Psoas muscle (tissue), 8 donors: Measurements from ENCODE around the gene SLC22A8. TPM values are rescaled to one million over a fixed set of nuclear protein-coding genes. Genes with fewer than 3 reads are reported as not detected.
"Not testable (repeated sequence)": the region's sequence is repeated elsewhere in the genome, so short reads cannot be mapped to it uniquely, and the experiment has no call there.

Experiments
- ATAC-seq, 4 donors: fragments of 200-7000 bp; cut with Tn5 transposase; one replicate each; pipeline ENCODE4 v1.9.1; 2020; ENCODE audit warnings: moderate library complexity in 3 of 4, mild to moderate bottlenecking in 2 of 4
- DNase-seq, 2 donors: peaks; one replicate each; pipeline ENCODE4 v3.0.0-alpha.2; 2020
- H3K27ac ChIP-seq: fragments of 200-600 bp; one replicate; pipeline ENCODE4 v1.8.0; 2022
- H3K27me3 ChIP-seq, 3 donors: fragments of 200-600 bp in 1 of 3; one replicate each; pipeline versions ENCODE4 v1.6.1 to v1.8.0; 2013 to 2022; ENCODE audit warnings: low read length in 2 of 3, mild to moderate bottlenecking in 2 of 3, moderate library complexity in 1 of 3; ENCODE audit not compliant: insufficient read depth in 3 of 3
- H3K36me3 ChIP-seq, 2 donors: fragments of 200-600 bp in 1 of 2; one replicate each; pipeline versions ENCODE4 v1.6.1 to v1.8.0; 2013 to 2022; ENCODE audit warnings: low read depth in 1 of 2, mild to moderate bottlenecking in 1 of 2, moderate library complexity in 1 of 2; ENCODE audit not compliant: insufficient read depth in 1 of 2
- H3K4me1 ChIP-seq: fragments of 200-600 bp; one replicate; pipeline ENCODE4 v1.8.0; 2022
- H3K4me3 ChIP-seq: fragments of 200-600 bp; one replicate; pipeline ENCODE4 v1.8.0; 2022; ENCODE audit warnings: mild to moderate bottlenecking
- H3K9me3 ChIP-seq: fragments of 200-600 bp; one replicate; pipeline ENCODE4 v1.8.0; 2022
- WGBS, 3 donors: extraction: QIAGEN DNeasy Blood & Tissue Kit; methylation state at CpG; one replicate each; pipeline versions ENCODE4 v1.1.6 to v1.1.7; 2013; 5-methylcytosine and 5-hydroxymethylcytosine counted together
- intact Hi-C, 2 donors: fragments of 100-400 bp; cut with DNase I; formaldehyde crosslinking; loops; one replicate each; pipeline versions ENCODE4 v1.11.0 to v1.14.2; 2022
- long read RNA-seq, 2 donors: library from polyadenylated mRNA; unstranded; transcript quantifications; one replicate each; pipeline ENCODE4 v2.0.0, GENCODE V29; 2021
- polyA plus RNA-seq, 3 donors: library from polyadenylated mRNA; stranded (reverse); fragments of 200-250 nt; gene quantifications; one replicate each; pipeline ENCODE4 v1.2.3, GENCODE V29; 2013
- total RNA-seq, 4 donors: library from RNA; stranded (reverse); fragmentation: NEBNext Ultra II Directional in 2 of 4; extraction: Animal tissue kit (Norgen Biotek cat#: 25700) in 2 of 4; gene quantifications; one replicate each; pipeline versions ENCODE4 v1.2.1 to v1.2.4, GENCODE V29; 2021 to 2023
- TF ChIP-seq, protein P1 (sequence below): fragments of 200-600 bp; IDR thresholded peaks from one replicate; pipeline ENCODE4 v1.8.0; 2022; ENCODE audit warnings: antibody characterized with exemption
- donor health status: healthy with polysubstance abuse.
- donor health status: DM: no; HTN: no; CAD: no; lungs with moderate emphysema.
- donor health status: Bipolar disorder and iron deficiency.
- donor health status: healthy.
- donor health status: DM: yes; HTN: yes; CAD: no.
- donor health status: DM: no; HTN: no; CAD: no.
- donor health status: DM: no; HTN: no; CAD: no.
- donor health status: DM: yes; HTN: yes; CAD: no.

SLC22A8 gene, protein sequence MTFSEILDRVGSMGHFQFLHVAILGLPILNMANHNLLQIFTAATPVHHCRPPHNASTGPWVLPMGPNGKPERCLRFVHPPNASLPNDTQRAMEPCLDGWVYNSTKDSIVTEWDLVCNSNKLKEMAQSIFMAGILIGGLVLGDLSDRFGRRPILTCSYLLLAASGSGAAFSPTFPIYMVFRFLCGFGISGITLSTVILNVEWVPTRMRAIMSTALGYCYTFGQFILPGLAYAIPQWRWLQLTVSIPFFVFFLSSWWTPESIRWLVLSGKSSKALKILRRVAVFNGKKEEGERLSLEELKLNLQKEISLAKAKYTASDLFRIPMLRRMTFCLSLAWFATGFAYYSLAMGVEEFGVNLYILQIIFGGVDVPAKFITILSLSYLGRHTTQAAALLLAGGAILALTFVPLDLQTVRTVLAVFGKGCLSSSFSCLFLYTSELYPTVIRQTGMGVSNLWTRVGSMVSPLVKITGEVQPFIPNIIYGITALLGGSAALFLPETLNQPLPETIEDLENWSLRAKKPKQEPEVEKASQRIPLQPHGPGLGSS
- total RNA-seq: not detected
- not detected for polyA plus RNA-seq
- long read RNA-seq, donor 1: 0 reads
- long read RNA-seq, donor 2: 0 reads

DNA sequence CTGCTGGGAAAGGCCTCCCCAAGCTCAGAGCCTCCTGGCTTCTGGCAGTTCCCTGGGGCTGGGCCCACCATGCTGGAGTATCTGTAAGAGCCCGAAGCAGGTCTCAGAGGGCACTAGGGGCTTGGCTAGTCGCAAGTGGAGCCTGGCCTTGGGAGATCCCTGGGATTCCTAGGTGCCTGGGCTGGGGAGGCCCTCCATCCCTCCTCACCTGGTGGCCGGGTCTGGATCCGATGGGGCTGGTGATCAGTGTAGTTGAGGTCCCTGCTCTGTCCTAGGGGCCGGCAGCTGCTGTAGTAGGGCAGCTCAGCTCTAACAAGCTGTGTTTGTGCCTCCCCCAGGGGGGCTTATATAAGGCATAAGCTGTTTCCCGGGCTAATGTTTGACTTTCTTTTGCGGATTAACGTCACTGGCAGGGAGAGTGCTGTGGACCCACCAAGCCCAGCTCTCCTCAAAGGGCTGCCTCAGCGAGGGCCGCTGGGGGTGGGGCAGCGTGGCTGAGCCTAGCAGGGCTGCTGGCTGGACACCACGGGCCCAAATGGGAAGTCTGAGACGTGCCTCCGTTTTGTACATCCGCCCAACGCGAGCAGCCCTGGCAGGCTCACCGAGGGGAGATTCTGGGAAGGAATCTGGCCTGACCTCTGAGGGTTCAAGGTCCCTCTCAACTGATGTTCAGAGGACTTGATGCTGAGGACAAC, at the start of gene SLC22A8:
Gene SLC22A8 (minus strand): TSS at position 321 of the 695 bp plus-strand sequence. CDS start 883 bp downstream, outside the sequence.
- TF ChIP-seq, protein P1, sequence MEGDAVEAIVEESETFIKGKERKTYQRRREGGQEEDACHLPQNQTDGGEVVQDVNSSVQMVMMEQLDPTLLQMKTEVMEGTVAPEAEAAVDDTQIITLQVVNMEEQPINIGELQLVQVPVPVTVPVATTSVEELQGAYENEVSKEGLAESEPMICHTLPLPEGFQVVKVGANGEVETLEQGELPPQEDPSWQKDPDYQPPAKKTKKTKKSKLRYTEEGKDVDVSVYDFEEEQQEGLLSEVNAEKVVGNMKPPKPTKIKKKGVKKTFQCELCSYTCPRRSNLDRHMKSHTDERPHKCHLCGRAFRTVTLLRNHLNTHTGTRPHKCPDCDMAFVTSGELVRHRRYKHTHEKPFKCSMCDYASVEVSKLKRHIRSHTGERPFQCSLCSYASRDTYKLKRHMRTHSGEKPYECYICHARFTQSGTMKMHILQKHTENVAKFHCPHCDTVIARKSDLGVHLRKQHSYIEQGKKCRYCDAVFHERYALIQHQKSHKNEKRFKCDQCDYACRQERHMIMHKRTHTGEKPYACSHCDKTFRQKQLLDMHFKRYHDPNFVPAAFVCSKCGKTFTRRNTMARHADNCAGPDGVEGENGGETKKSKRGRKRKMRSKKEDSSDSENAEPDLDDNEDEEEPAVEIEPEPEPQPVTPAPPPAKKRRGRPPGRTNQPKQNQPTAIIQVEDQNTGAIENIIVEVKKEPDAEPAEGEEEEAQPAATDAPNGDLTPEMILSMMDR: no peak
- H3K27me3 ChIP-seq: peaks cover 0 to 8% (median 3%) of the 10 kb centered on the region in 3 donors
- no peak within 1 kb of the TSS for H3K27ac ChIP-seq
- no peaks in the 10 kb centered on the region for H3K36me3 ChIP-seq
- H3K4me3 ChIP-seq: no peak within 1 kb of the TSS
- DNase-seq (no peak), ATAC-seq (no peak)
- no peaks in the 10 kb centered on the region for H3K9me3 ChIP-seq
- H3K4me1 ChIP-seq: no peaks in the 10 kb centered on the region
- intact Hi-C loops: no loop called here
- 43 to 53% (median 51%) methylated on average over 18 of the region's 18 CpGs for WGBS, 3 donors

DNA sequence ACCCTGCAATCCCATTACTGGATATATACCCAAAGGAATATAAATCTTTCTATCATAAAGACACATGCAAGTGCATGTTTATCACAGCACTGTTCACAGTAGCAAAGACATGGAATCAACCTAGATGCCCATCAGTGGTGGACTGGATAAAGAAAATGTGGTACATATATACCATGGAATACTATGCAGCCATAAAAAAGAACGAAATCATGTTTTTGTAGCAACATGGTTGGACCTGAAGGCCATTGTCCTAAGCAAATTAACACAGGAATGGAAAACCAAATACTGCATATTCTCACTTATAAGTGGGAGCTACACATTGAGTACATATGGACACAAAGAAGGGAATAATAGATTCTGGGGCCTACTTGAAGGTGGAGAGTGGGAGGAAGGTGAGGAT, 30.6 kb upstream of the SLC22A8 start:
- H3K27ac ChIP-seq, H3K9me3 ChIP-seq, H3K4me1 ChIP-seq, ATAC-seq, H3K36me3 ChIP-seq, intact Hi-C loops, DNase-seq, H3K4me3 ChIP-seq, H3K27me3 ChIP-seq: not testable (repeated sequence)
- 50 to 58% (median 53%) methylated on average over 1 of the region's 1 CpG for WGBS, 3 donors

DNA sequence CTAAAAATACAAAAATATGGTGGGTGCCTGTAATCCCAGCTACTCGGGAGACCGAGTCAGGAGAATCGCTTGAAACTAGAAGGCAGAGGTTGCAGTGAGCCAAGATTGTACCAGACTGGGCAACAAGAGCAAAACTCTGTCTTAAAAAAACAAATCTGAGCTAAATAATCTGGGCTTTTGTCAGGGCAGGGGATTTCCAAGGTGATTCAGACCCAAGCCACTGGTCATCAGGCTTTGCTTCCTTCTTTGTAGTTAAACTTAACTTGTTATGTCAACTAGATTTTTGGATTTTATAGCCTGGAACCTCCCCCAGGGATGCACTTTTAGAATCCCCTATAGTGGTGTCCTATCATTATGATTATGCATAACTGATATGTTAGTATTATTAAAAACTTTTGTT, 27.0 kb upstream of the SLC22A8 start:
- WGBS, 3 donors: 87 to 95% (median 92%) methylated on average over 3 of the region's 3 CpGs
- no peak for DNase-seq
- H3K27me3 ChIP-seq: no peaks in the 10 kb centered on the region

DNA sequence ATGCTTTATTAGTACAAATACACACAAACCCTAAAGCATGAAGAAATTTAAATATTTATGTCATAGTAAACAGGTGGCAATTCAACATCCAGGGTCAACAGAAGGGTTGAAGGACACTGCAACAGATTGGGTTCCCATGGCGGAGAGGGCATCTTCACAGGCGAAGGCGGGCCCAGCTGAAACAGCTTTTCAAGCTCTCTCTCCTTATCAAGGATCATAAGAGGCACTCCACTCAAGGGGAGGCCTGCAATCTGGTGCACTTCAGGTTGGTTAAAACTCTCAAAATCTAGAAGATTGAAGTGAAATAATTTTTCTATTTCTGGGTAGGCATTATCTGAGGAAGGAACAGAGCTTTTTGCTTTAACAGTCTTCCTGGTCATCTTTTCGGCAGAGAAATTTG, 16.8 kb upstream of the SLC22A8 start:
- WGBS, 3 donors: 92 to 94% (median 92%) methylated on average over 4 of the region's 4 CpGs
- intact Hi-C loops: no loop called here

More for the DNA sequence above, 27.0 kb upstream of the SLC22A8 start:
- Histone ChIP-seq H3K36me3 (no peaks in the 10 kb centered on the region), H3K4me1 (no peaks in the 10 kb centered on the region), H3K9me3 (no peaks in the 10 kb centered on the region), H3K27ac (no peak overlapping the region), H3K4me3 (no peak overlapping the region)
- no peak for ATAC-seq
- TF ChIP-seq, protein P1: no peak
- intact Hi-C loops: no loop called here

More for the DNA sequence above, 16.8 kb upstream of the SLC22A8 start:
- peaks cover 1 to 7% (median 2%) of the 10 kb centered on the region in 3 donors for H3K27me3 ChIP-seq
- no peak overlapping the region for H3K27ac ChIP-seq
- DNase-seq (no peak), ATAC-seq (no peak)
- H3K4me3 ChIP-seq: no peak overlapping the region
- TF ChIP-seq, protein P1: no peak
- peaks cover 0 to 2% of the 10 kb centered on the region in 2 donors for H3K36me3 ChIP-seq
- no peaks in the 10 kb centered on the region for H3K4me1 ChIP-seq
- no peaks in the 10 kb centered on the region for H3K9me3 ChIP-seq
